ENCODE results near the gene TOMM40. TPM values are rescaled to one million over a fixed set of nuclear protein-coding genes. Genes with fewer than 3 reads are reported as not detected.
"Not testable (repeated sequence)": the region's sequence is repeated elsewhere in the genome, so short reads cannot be mapped to it uniquely, and the experiment has no call there.

The TOMM40 gene
- total RNA-seq, 1 donor from 2014 or later = 107 TPM

GRCh38 chr19:44908074-44908835, 17.2 kb downstream of the TOMM40 start:
- Mint-ChIP-seq H3K27me3 (ENCODE audit: low read depth, unreplicated experiment) (peaks cover 5% of the 10 kb centered on the region), H3K27ac (ENCODE audit: unreplicated experiment) (no peak overlapping the region), H3K4me3 (ENCODE audit: unreplicated experiment) (no peak overlapping the region)

DNA sequence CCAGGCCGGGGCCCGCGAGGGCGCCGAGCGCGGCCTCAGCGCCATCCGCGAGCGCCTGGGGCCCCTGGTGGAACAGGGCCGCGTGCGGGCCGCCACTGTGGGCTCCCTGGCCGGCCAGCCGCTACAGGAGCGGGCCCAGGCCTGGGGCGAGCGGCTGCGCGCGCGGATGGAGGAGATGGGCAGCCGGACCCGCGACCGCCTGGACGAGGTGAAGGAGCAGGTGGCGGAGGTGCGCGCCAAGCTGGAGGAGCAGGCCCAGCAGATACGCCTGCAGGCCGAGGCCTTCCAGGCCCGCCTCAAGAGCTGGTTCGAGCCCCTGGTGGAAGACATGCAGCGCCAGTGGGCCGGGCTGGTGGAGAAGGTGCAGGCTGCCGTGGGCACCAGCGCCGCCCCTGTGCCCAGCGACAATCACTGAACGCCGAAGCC, 17.8 kb downstream of the TOMM40 start:
- Mint-ChIP-seq H3K4me3 (ENCODE audit: unreplicated experiment) (no peak overlapping the region), H3K27ac (ENCODE audit: unreplicated experiment) (no peak overlapping the region), H3K36me3 (ENCODE audit: low read depth, unreplicated experiment) (no peaks in the 10 kb centered on the region), H3K9me3 (ENCODE audit: unreplicated experiment) (no peaks in the 10 kb centered on the region), H3K27me3 (ENCODE audit: low read depth, unreplicated experiment) (peaks cover 8% of the 10 kb centered on the region), H3K4me1 (ENCODE audit: low read depth, unreplicated experiment) (peaks cover 13% of the 10 kb centered on the region)
- no peaks in the 10 kb centered on the region for H3K36me3 ChIP-seq (ENCODE audit: insufficient read depth, low read length)
- no peak overlapping the region for H3K27ac ChIP-seq (ENCODE audit: low read depth, low read length)
- no peak overlapping the region for H3K4me2 ChIP-seq (ENCODE audit: low read length)
- peaks cover 4% of the 10 kb centered on the region for H3K27me3 ChIP-seq (ENCODE audit: insufficient read depth, low read length)
- H3K9me3 ChIP-seq (ENCODE audit: insufficient read depth, low read depth, low read length) = no peaks in the 10 kb centered on the region
- no peak overlapping the region for H3K9ac ChIP-seq (ENCODE audit: low read length)
- FAIRE-seq = no peak
- DNase-seq (ENCODE audit: low read depth) = no peak
- no peak overlapping the region for H2AFZ ChIP-seq (ENCODE audit: low read depth, low read length)
- H3K4me3 ChIP-seq (ENCODE audit: insufficient read depth, low read depth, low read length) = no peak overlapping the region
- peaks cover 8% of the 10 kb centered on the region for H3K4me1 ChIP-seq (ENCODE audit: insufficient read depth, low read length)
- peaks cover 3% of the 10 kb centered on the region for H4K20me1 ChIP-seq (ENCODE audit: insufficient read depth, low read length)
- no peaks in the 10 kb centered on the region for H3K79me2 ChIP-seq (ENCODE audit: insufficient read depth, low read length)
- TF ChIP-seq, protein P1, sequence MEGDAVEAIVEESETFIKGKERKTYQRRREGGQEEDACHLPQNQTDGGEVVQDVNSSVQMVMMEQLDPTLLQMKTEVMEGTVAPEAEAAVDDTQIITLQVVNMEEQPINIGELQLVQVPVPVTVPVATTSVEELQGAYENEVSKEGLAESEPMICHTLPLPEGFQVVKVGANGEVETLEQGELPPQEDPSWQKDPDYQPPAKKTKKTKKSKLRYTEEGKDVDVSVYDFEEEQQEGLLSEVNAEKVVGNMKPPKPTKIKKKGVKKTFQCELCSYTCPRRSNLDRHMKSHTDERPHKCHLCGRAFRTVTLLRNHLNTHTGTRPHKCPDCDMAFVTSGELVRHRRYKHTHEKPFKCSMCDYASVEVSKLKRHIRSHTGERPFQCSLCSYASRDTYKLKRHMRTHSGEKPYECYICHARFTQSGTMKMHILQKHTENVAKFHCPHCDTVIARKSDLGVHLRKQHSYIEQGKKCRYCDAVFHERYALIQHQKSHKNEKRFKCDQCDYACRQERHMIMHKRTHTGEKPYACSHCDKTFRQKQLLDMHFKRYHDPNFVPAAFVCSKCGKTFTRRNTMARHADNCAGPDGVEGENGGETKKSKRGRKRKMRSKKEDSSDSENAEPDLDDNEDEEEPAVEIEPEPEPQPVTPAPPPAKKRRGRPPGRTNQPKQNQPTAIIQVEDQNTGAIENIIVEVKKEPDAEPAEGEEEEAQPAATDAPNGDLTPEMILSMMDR (IDR thresholded peaks at IDR 0.05; ENCODE audit: insufficient read depth, low read depth, low read length) = no peak
- no peak for TF ChIP-seq EZH2 (IDR thresholded peaks at IDR 0.05; ENCODE audit: insufficient read depth, low read length)

More at GRCh38 chr19:44908074-44908835, 17.2 kb downstream of the TOMM40 start:
- no peak for TF ChIP-seq EZH2 (IDR thresholded peaks at IDR 0.05; ENCODE audit: insufficient read depth, low read length)
- TF ChIP-seq, protein P1 (IDR thresholded peaks at IDR 0.05; ENCODE audit: insufficient read depth, low read depth, low read length) = no peak
- no peaks in the 10 kb centered on the region for H3K9me3 ChIP-seq (ENCODE audit: insufficient read depth, low read depth, low read length)
- DNase-seq (ENCODE audit: low read depth) (no peak), FAIRE-seq (no peak)
- no peaks in the 10 kb centered on the region for H3K79me2 ChIP-seq (ENCODE audit: insufficient read depth, low read length)
- H3K4me3 ChIP-seq (ENCODE audit: insufficient read depth, low read depth, low read length) = no peak overlapping the region
- peaks cover 2% of the 10 kb centered on the region for H3K36me3 Mint-ChIP-seq (ENCODE audit: low read depth, unreplicated experiment)
- H2AFZ ChIP-seq (ENCODE audit: low read depth, low read length) = no peak overlapping the region
- peaks cover 8% of the 10 kb centered on the region for H3K4me1 ChIP-seq (ENCODE audit: insufficient read depth, low read length)
- no peak overlapping the region for H3K27ac ChIP-seq (ENCODE audit: low read depth, low read length)
- H3K27me3 ChIP-seq (ENCODE audit: insufficient read depth, low read length) = peaks cover 4% of the 10 kb centered on the region
- H3K9ac ChIP-seq (ENCODE audit: low read length) = no peak overlapping the region
- H3K4me2 ChIP-seq (ENCODE audit: low read length) = no peak overlapping the region
- peaks cover 5% of the 10 kb centered on the region for H4K20me1 ChIP-seq (ENCODE audit: insufficient read depth, low read length)
- no peaks in the 10 kb centered on the region for H3K36me3 ChIP-seq (ENCODE audit: insufficient read depth, low read length)
- H3K4me1 Mint-ChIP-seq (ENCODE audit: low read depth, unreplicated experiment) = peaks cover 13% of the 10 kb centered on the region
- H3K9me3 Mint-ChIP-seq (ENCODE audit: unreplicated experiment) = no peaks in the 10 kb centered on the region

DNA sequence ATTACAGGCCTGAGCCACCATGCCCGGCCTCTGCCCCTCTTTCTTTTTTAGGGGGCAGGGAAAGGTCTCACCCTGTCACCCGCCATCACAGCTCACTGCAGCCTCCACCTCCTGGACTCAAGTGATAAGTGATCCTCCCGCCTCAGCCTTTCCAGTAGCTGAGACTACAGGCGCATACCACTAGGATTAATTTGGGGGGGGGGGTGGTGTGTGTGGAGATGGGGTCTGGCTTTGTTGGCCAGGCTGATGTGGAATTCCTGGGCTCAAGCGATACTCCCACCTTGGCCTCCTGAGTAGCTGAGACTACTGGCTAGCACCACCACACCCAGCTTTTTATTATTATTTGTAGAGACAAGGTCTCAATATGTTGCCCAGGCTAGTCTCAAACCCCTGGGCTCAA, 18.7 kb downstream of the TOMM40 start:
- Mint-ChIP-seq H3K4me1 (ENCODE audit: low read depth, unreplicated experiment) (peaks cover 13% of the 10 kb centered on the region), H3K4me3 (ENCODE audit: unreplicated experiment) (no peak overlapping the region), H3K27me3 (ENCODE audit: low read depth, unreplicated experiment) (peaks cover 8% of the 10 kb centered on the region), H3K36me3 (ENCODE audit: low read depth, unreplicated experiment) (no peaks in the 10 kb centered on the region), H3K9me3 (ENCODE audit: unreplicated experiment) (no peaks in the 10 kb centered on the region), H3K27ac (ENCODE audit: unreplicated experiment) (no peak overlapping the region)
- Histone ChIP-seq H3K4me3 (ENCODE audit: insufficient read depth, low read depth, low read length) (no peak overlapping the region), H3K27me3 (ENCODE audit: insufficient read depth, low read length) (peaks cover 1% of the 10 kb centered on the region), H2AFZ (ENCODE audit: low read depth, low read length) (no peak overlapping the region), H4K20me1 (ENCODE audit: insufficient read depth, low read length) (no peaks in the 10 kb centered on the region), H3K4me1 (ENCODE audit: insufficient read depth, low read length) (peaks cover 11% of the 10 kb centered on the region), H3K27ac (ENCODE audit: low read depth, low read length) (no peak overlapping the region), H3K79me2 (ENCODE audit: insufficient read depth, low read length) (no peaks in the 10 kb centered on the region), H3K36me3 (ENCODE audit: insufficient read depth, low read length) (no peaks in the 10 kb centered on the region), H3K9ac (ENCODE audit: low read length) (no peak overlapping the region), H3K9me3 (ENCODE audit: insufficient read depth, low read depth, low read length) (no peaks in the 10 kb centered on the region), H3K4me2 (ENCODE audit: low read length) (no peak overlapping the region)
- FAIRE-seq = no peak
- no peak for TF ChIP-seq EZH2 (IDR thresholded peaks at IDR 0.05; ENCODE audit: insufficient read depth, low read length)
- TF ChIP-seq, protein P1 (IDR thresholded peaks at IDR 0.05; ENCODE audit: insufficient read depth, low read depth, low read length) = no peak
- no peak for DNase-seq (ENCODE audit: low read depth)

- not testable (repeated sequence) for H3K9me3 Mint-ChIP-seq (ENCODE audit: unreplicated experiment); DNase-seq (ENCODE audit: low read depth)
These were observed 20.8 kb downstream of the TOMM40 start for GRCh38 chr19:44911896-44912295.

More at GRCh38 chr19:44911896-44912295, 20.8 kb downstream of the TOMM40 start:
- H3K36me3 ChIP-seq (ENCODE audit: insufficient read depth, low read length); H3K9me3 ChIP-seq (ENCODE audit: insufficient read depth, low read depth, low read length); H3K9ac ChIP-seq (ENCODE audit: low read length); H3K27ac ChIP-seq (ENCODE audit: low read depth, low read length); H3K4me3 ChIP-seq (ENCODE audit: insufficient read depth, low read depth, low read length); H3K4me2 ChIP-seq (ENCODE audit: low read length); H3K4me1 Mint-ChIP-seq (ENCODE audit: low read depth, unreplicated experiment); FAIRE-seq; H4K20me1 ChIP-seq (ENCODE audit: insufficient read depth, low read length); H2AFZ ChIP-seq (ENCODE audit: low read depth, low read length); H3K27ac Mint-ChIP-seq (ENCODE audit: unreplicated experiment); H3K36me3 Mint-ChIP-seq (ENCODE audit: low read depth, unreplicated experiment); H3K27me3 Mint-ChIP-seq (ENCODE audit: low read depth, unreplicated experiment); H3K4me3 Mint-ChIP-seq (ENCODE audit: unreplicated experiment); H3K27me3 ChIP-seq (ENCODE audit: insufficient read depth, low read length); H3K79me2 ChIP-seq (ENCODE audit: insufficient read depth, low read length): not testable (repeated sequence)
- peaks cover 11% of the 10 kb centered on the region for H3K4me1 ChIP-seq (ENCODE audit: insufficient read depth, low read length)

Data from astrocyte (in vitro differentiated cells and primary cell).